Activated T-helper 2 cell treated with anti-CD3 and anti-CD28 coated beads, Interferon-gamma antibody, Interleukin-2, Interleukin-4, amounts not matched to agents 10 μg/mL and 5 μg/mL and 100 μg/mL, durations not matched to agents 14 hours and 24 hours and 36 hours (primary cell): ENCODE measurements around the gene MED9. TPM values are rescaled to one million over a fixed set of nuclear protein-coding genes. Genes with fewer than 3 reads are reported as not detected.
"Not testable (repeated sequence)": the region's sequence is repeated elsewhere in the genome, so short reads cannot be mapped to it uniquely, and the experiment has no call there.

Experiments used
- DNase-seq: peaks from one replicate; pipeline ENCODE4 v3.0.0; 2021; ENCODE audit warnings: low spot score
- H3K27ac Mint-ChIP-seq: one replicate; pipeline ENCODE4 v1.8.0; 2021; ENCODE audit warnings: mixed read lengths
- H3K27me3 Mint-ChIP-seq: one replicate; pipeline ENCODE4 v1.8.0; 2021; ENCODE audit warnings: low read depth, mixed read lengths
- H3K36me3 Mint-ChIP-seq: one replicate; pipeline ENCODE4 v1.8.0; 2021; ENCODE audit warnings: low read depth, mixed read lengths
- H3K4me1 Mint-ChIP-seq: one replicate; pipeline ENCODE4 v1.8.0; 2021; ENCODE audit warnings: low read depth, mixed read lengths
- H3K4me3 Mint-ChIP-seq: one replicate; pipeline ENCODE4 v1.8.0; 2021; ENCODE audit warnings: low read depth, mild to moderate bottlenecking, moderate library complexity, mixed read lengths
- H3K9me3 Mint-ChIP-seq: one replicate; pipeline ENCODE4 v1.8.0; 2021; ENCODE audit warnings: mixed read lengths
- intact Hi-C: fragments of 100-400 bp; cut with micrococcal nuclease; formaldehyde crosslinking; loops from one replicate; pipeline ENCODE4 v1.15.1; 2023
- total RNA-seq: library from RNA; stranded (reverse); gene quantifications from 2 replicates; pipeline ENCODE4 v1.2.3, GENCODE V29; 2022

Gene MED9
- total RNA-seq, 1 donor from 2014 or later = 12.6 TPM

- no peak for DNase-seq
- H3K27ac Mint-ChIP-seq = no peak overlapping the region
- peaks cover 8% of the 10 kb centered on the region for H3K9me3 Mint-ChIP-seq
- H3K4me1 Mint-ChIP-seq = no peaks in the 10 kb centered on the region
- intact Hi-C loops = no loop called here
- peaks cover 8% of the 10 kb centered on the region for H3K27me3 Mint-ChIP-seq
- H3K4me3 Mint-ChIP-seq = no peak overlapping the region
- no peaks in the 10 kb centered on the region for H3K36me3 Mint-ChIP-seq
These were observed 14.6 kb upstream of the MED9 start for GRCh38 chr17:17462048-17462824.

GRCh38 chr17:17463821-17464220 is 13.0 kb upstream of the MED9 start:
- H3K4me1 Mint-ChIP-seq = no peaks in the 10 kb centered on the region
- H3K9me3 Mint-ChIP-seq = peaks cover 8% of the 10 kb centered on the region
- intact Hi-C loops = no loop called here
- H3K27ac Mint-ChIP-seq = no peak overlapping the region
- no peaks in the 10 kb centered on the region for H3K36me3 Mint-ChIP-seq
- no peak for DNase-seq
- H3K27me3 Mint-ChIP-seq = peaks cover 15% of the 10 kb centered on the region
- no peak overlapping the region for H3K4me3 Mint-ChIP-seq

- not testable (repeated sequence) for DNase-seq, H3K4me3 Mint-ChIP-seq
These were observed 10.9 kb upstream of the MED9 start for GRCh38 chr17:17465878-17466277.

GRCh38 chr17:17466511-17466910 is 10.3 kb upstream of the MED9 start:
- Mint-ChIP-seq H3K36me3 (no peaks in the 10 kb centered on the region), H3K27ac (no peak overlapping the region), H3K4me3 (no peak overlapping the region), H3K27me3 (peaks cover 17% of the 10 kb centered on the region), H3K4me1 (no peaks in the 10 kb centered on the region), H3K9me3 (no peaks in the 10 kb centered on the region)
- no peak for DNase-seq
- intact Hi-C loops = no loop called here

More at GRCh38 chr17:17465878-17466277, 10.9 kb upstream of the MED9 start:
- peaks cover 15% of the 10 kb centered on the region for H3K27me3 Mint-ChIP-seq
- H3K4me1 Mint-ChIP-seq, H3K36me3 Mint-ChIP-seq, intact Hi-C loops, H3K9me3 Mint-ChIP-seq, H3K27ac Mint-ChIP-seq: not testable (repeated sequence)

GRCh38 chr17:17467016-17467415 is 9.8 kb upstream of the MED9 start:
- intact Hi-C loops = no loop called here
- Mint-ChIP-seq H3K27me3 (peaks cover 17% of the 10 kb centered on the region), H3K4me1 (no peaks in the 10 kb centered on the region), H3K36me3 (no peaks in the 10 kb centered on the region), H3K27ac (no peak overlapping the region), H3K9me3 (no peaks in the 10 kb centered on the region), H3K4me3 (no peak overlapping the region)
- no peak for DNase-seq

- no peak for DNase-seq
- H3K9me3 Mint-ChIP-seq = no peaks in the 10 kb centered on the region
- no peak overlapping the region for H3K4me3 Mint-ChIP-seq
- H3K27me3 Mint-ChIP-seq = peaks cover 18% of the 10 kb centered on the region
- H3K27ac Mint-ChIP-seq = no peak overlapping the region
- no peaks in the 10 kb centered on the region for H3K4me1 Mint-ChIP-seq
- intact Hi-C loops = no loop called here
- no peaks in the 10 kb centered on the region for H3K36me3 Mint-ChIP-seq
These were observed 9.1 kb upstream of the MED9 start for GRCh38 chr17:17467720-17468119.

GRCh38 chr17:17468217-17469010 is 8.4 kb upstream of the MED9 start:
- H3K36me3 Mint-ChIP-seq = no peaks in the 10 kb centered on the region
- H3K9me3 Mint-ChIP-seq = no peaks in the 10 kb centered on the region
- H3K4me1 Mint-ChIP-seq = no peaks in the 10 kb centered on the region
- DNase-seq = no peak
- no peak overlapping the region for H3K4me3 Mint-ChIP-seq
- intact Hi-C loops = no loop called here
- H3K27ac Mint-ChIP-seq = no peak overlapping the region
- peaks cover 25% of the 10 kb centered on the region for H3K27me3 Mint-ChIP-seq

GRCh38 chr17:17469358-17469757 is 7.4 kb upstream of the MED9 start:
- Mint-ChIP-seq H3K9me3 (no peaks in the 10 kb centered on the region), H3K27ac (no peak overlapping the region), H3K27me3 (peaks cover 25% of the 10 kb centered on the region), H3K4me3 (no peak overlapping the region), H3K36me3 (no peaks in the 10 kb centered on the region), H3K4me1 (no peaks in the 10 kb centered on the region)
- no peak for DNase-seq
- intact Hi-C loops = no loop called here

GRCh38 chr17:17469996-17470395 is 6.8 kb upstream of the MED9 start:
- intact Hi-C loops = no loop called here
- Mint-ChIP-seq H3K9me3 (no peaks in the 10 kb centered on the region), H3K36me3 (no peaks in the 10 kb centered on the region), H3K27ac (no peak overlapping the region), H3K27me3 (peaks cover 21% of the 10 kb centered on the region), H3K4me3 (no peak overlapping the region), H3K4me1 (no peaks in the 10 kb centered on the region)
- DNase-seq = no peak

- Mint-ChIP-seq H3K36me3 (no peaks in the 10 kb centered on the region), H3K4me1 (peaks cover 4% of the 10 kb centered on the region), H3K27me3 (peaks cover 17% of the 10 kb centered on the region), H3K27ac (no peak overlapping the region), H3K4me3 (no peak overlapping the region), H3K9me3 (no peaks in the 10 kb centered on the region)
- no peak for DNase-seq
- intact Hi-C loops = no loop called here
These were observed 4.4 kb upstream of the MED9 start for GRCh38 chr17:17472333-17472920.

GRCh38 chr17:17474341-17474740 is 2.5 kb upstream of the MED9 start:
- intact Hi-C loops = no loop called here
- no peak overlapping the region for H3K4me3 Mint-ChIP-seq

GRCh38 chr17:17479209-17479608 is 2.4 kb downstream of the MED9 start:
- intact Hi-C loops = loop anchor here (5.0 kb wide), 1 partner anchor 177 kb away; the partner anchor contains the start of gene NT5M
- Mint-ChIP-seq H3K27ac (no peak overlapping the region), H3K9me3 (no peaks in the 10 kb centered on the region), H3K4me3 (no peak overlapping the region), H3K36me3 (peaks cover 16% of the 10 kb centered on the region), H3K4me1 (peaks cover 41% of the 10 kb centered on the region), H3K27me3 (no peaks in the 10 kb centered on the region)
- no peak for DNase-seq

More at GRCh38 chr17:17474341-17474740, 2.5 kb upstream of the MED9 start:
- H3K9me3 Mint-ChIP-seq = no peaks in the 10 kb centered on the region
- no peaks in the 10 kb centered on the region for H3K36me3 Mint-ChIP-seq
- no peak for DNase-seq
- H3K27me3 Mint-ChIP-seq = peaks cover 10% of the 10 kb centered on the region
- H3K4me1 Mint-ChIP-seq = peaks cover 17% of the 10 kb centered on the region
- no peak overlapping the region for H3K27ac Mint-ChIP-seq
